ENCODE data around the gene RTN3.

DNA sequence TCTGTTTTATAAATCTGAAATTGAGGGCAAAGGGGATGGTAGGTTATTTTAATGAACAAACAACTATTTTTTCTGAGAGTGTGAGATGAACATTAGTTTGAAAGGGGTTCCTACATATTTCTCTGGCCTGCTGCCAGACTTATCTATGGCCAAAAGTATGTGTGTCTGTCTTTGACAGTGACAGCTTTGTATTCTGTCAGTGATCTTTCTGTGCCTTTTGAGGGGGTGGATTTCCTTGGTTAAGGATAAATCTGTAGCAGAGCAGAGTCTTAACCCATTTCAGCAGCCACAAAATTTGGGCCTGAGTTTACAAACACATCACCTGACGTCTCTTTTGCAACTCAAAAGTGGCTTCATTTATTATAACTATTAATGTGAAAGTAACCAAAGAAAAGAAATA is 56.4 kb downstream of the RTN3 start:
- TF ChIP-seq, protein P1, sequence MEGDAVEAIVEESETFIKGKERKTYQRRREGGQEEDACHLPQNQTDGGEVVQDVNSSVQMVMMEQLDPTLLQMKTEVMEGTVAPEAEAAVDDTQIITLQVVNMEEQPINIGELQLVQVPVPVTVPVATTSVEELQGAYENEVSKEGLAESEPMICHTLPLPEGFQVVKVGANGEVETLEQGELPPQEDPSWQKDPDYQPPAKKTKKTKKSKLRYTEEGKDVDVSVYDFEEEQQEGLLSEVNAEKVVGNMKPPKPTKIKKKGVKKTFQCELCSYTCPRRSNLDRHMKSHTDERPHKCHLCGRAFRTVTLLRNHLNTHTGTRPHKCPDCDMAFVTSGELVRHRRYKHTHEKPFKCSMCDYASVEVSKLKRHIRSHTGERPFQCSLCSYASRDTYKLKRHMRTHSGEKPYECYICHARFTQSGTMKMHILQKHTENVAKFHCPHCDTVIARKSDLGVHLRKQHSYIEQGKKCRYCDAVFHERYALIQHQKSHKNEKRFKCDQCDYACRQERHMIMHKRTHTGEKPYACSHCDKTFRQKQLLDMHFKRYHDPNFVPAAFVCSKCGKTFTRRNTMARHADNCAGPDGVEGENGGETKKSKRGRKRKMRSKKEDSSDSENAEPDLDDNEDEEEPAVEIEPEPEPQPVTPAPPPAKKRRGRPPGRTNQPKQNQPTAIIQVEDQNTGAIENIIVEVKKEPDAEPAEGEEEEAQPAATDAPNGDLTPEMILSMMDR (IDR thresholded peaks at IDR 0.05; ENCODE audit: insufficient read depth, low read length, poor library complexity, severe bottlenecking), result no peak
- TF ChIP-seq EZH2phosphoT487 (conservative IDR thresholded peaks at IDR 0.05; ENCODE audit: low read length), result no peak

All from SU-DHL-6 (cell line).